Measurements from ENCODE around the gene PTGDR2. TPM values are rescaled to one million over a fixed set of nuclear protein-coding genes. Genes with fewer than 3 reads are reported as not detected.

PTGDR2 gene
- total RNA-seq, 1 donor from 2014 or later = 2.4 TPM

- ATAC-seq = no peak
- DNase-seq (ENCODE audit: missing footprints) = no peak
These were observed 8.1 kb upstream of the PTGDR2 start for GRCh38 chr11:60863550-60864521.

GRCh38 chr11:60862171-60862570, 6.4 kb upstream of the PTGDR2 start:
- intact Hi-C loops (cut with DNase I) = no loop called here
- DNase-seq (ENCODE audit: missing footprints) (no peak), ATAC-seq (no peak)

More at GRCh38 chr11:60863550-60864521, 8.1 kb upstream of the PTGDR2 start:
- intact Hi-C loops (cut with DNase I) = no loop called here

GRCh38 chr11:60860943-60861342, 5.2 kb upstream of the PTGDR2 start:
- DNase-seq (ENCODE audit: missing footprints) = no peak

GRCh38 chr11:60859616-60860250, 4.0 kb upstream of the PTGDR2 start:
- ATAC-seq = no peak
- intact Hi-C loops (cut with DNase I) = no loop called here
- DNase-seq (ENCODE audit: missing footprints) = no peak

More at GRCh38 chr11:60860943-60861342, 5.2 kb upstream of the PTGDR2 start:
- ATAC-seq = no peak
- intact Hi-C loops (cut with DNase I) = no loop called here

GRCh38 chr11:60858731-60859464, 3.1 kb upstream of the PTGDR2 start:
- no peak for DNase-seq (ENCODE audit: missing footprints)

GRCh38 chr11:60858236-60858635, 2.5 kb upstream of the PTGDR2 start:
- ATAC-seq (no peak), DNase-seq (ENCODE audit: missing footprints) (no peak)
- intact Hi-C loops (cut with DNase I) = no loop called here

More at GRCh38 chr11:60858731-60859464, 3.1 kb upstream of the PTGDR2 start:
- intact Hi-C loops (cut with DNase I) = no loop called here
- no peak for ATAC-seq

- DNase-seq (ENCODE audit: missing footprints) (no peak), ATAC-seq (no peak)
- intact Hi-C loops (cut with DNase I) = no loop called here
These were observed 1.9 kb upstream of the PTGDR2 start for GRCh38 chr11:60857378-60858232.

- DNase-seq (ENCODE audit: missing footprints) (no peak), ATAC-seq (no peak)
- intact Hi-C loops (cut with DNase I) = no loop called here
These were observed 664 bp downstream of the PTGDR2 start for GRCh38 chr11:60854847-60855725.

GRCh38 chr11:60854140-60854846, 1.5 kb downstream of the PTGDR2 start:
- ATAC-seq (peak; percentile 14), DNase-seq (ENCODE audit: missing footprints) (no peak)
- intact Hi-C loops (cut with DNase I) = no loop called here

GRCh38 chr11:60852982-60853950, 2.5 kb downstream of the PTGDR2 start:
- no peak for DNase-seq (ENCODE audit: missing footprints)
- ATAC-seq = no peak
- intact Hi-C loops (cut with DNase I) = no loop called here

- intact Hi-C loops (cut with DNase I) = no loop called here
- no peak for ATAC-seq
- DNase-seq (ENCODE audit: missing footprints) = no peak
These were observed 3.4 kb downstream of the PTGDR2 start for GRCh38 chr11:60852117-60852981.

- DNase-seq (ENCODE audit: missing footprints) = no peak
- ATAC-seq = no peak
- intact Hi-C loops (cut with DNase I) = no loop called here
These were observed 4.2 kb downstream of the PTGDR2 start for GRCh38 chr11:60851327-60852104.

- intact Hi-C loops (cut with DNase I) = no loop called here
- ATAC-seq (no peak), DNase-seq (ENCODE audit: missing footprints) (no peak)
These were observed 5.9 kb downstream of the PTGDR2 start for GRCh38 chr11:60849641-60850520.
